Pancreas (tissue), 10 donors: ENCODE measurements around the gene GRIN2A. TPM values are rescaled to one million over a fixed set of nuclear protein-coding genes. Genes with fewer than 3 reads are reported as not detected.

Experiments
- ATAC-seq, 4 donors: fragments of 200-7000 bp; cut with Tn5 transposase; one replicate each; pipeline versions ENCODE4 v1.8.0 to v1.9.1; 2020; ENCODE audit warnings: mild to moderate bottlenecking in 4 of 4, moderate library complexity in 4 of 4
- DNase-seq, 6 donors: peaks; one replicate each; pipeline ENCODE4 v3.0.0-alpha.2; 2020
- FAIRE-seq: peaks from 2 replicates; lab custom pipeline; 2012; peaks lifted over from hg19 to GRCh38; lab: Jason Lieb, UNC
- H3K27ac ChIP-seq, 4 donors: fragments of 200-600 bp; sonication (generic); 1 replicate in 3 of 4; 2 replicates in 1 of 4; pipeline versions ENCODE4 v1.5.0 to v1.8.0; 2020
- H3K27me3 ChIP-seq, 4 donors: fragments of 200-600 bp; one replicate each; pipeline ENCODE4 v1.8.0; 2021
- H3K36me3 ChIP-seq, 3 donors: fragments of 200-600 bp; sonication (generic) in 1 of 3; one replicate each; pipeline versions ENCODE4 v1.5.0 to v1.8.0; 2020 to 2021
- H3K4me1 ChIP-seq, 3 donors: fragments of 200-600 bp; one replicate each; pipeline ENCODE4 v1.8.0; 2021
- H3K4me3 ChIP-seq, 4 donors: fragments of 200-600 bp; sonication (generic) in 2 of 4; one replicate each; pipeline versions ENCODE4 v1.5.0 to v1.8.0; 2020 to 2021
- H3K9me3 ChIP-seq, 4 donors: fragments of 200-600 bp; one replicate each; pipeline ENCODE4 v1.8.0; 2021
- WGBS, 2 donors: extraction: QIAGEN DNeasy Blood & Tissue Kit; methylation state at CpG; one replicate each; pipeline ENCODE4 v1.1.7; 2013; 5-methylcytosine and 5-hydroxymethylcytosine counted together
- intact Hi-C, 3 donors: fragments of 100-400 bp; cut with DNase I; formaldehyde crosslinking; loops; one replicate each; pipeline versions ENCODE4 v1.11.1 to v1.14.2; 2022
- polyA plus RNA-seq, 2 donors: library from polyadenylated mRNA; stranded (reverse); fragments of 200-250 nt; gene quantifications; one replicate each; pipeline ENCODE4 v1.2.3, GENCODE V29; 2013
- total RNA-seq, 6 donors: library from RNA; stranded (reverse); fragmentation: NEBNext Ultra II Directional in 4 of 6; extraction: Animal tissue kit (Norgen Biotek cat#: 25700) in 4 of 6; gene quantifications; one replicate each; pipeline versions ENCODE4 v1.2.1 to v1.2.4, GENCODE V29; 2021 to 2023
- TF ChIP-seq, protein P1 (sequence below), 4 donors: fragments of 200-600 bp; sonication (generic) in 3 of 4; IDR thresholded peaks; one replicate each; pipeline versions ENCODE4 v1.5.0 to v1.8.0; 2021; ENCODE audit warnings: antibody characterized with exemption in 4 of 4
- donor health status: healthy with polysubstance abuse.
- donor health status: DM: no; HTN: no; CAD: no; lungs with moderate emphysema.
- donor health status: DM: no; HTN: no; CAD: no.
- donor health status: control.
- donor health status: control.
- donor health status: Bipolar disorder and iron deficiency.
- donor health status: DM: yes; HTN: yes; CAD: no.
- donor health status: DM: no; HTN: no; CAD: no.
- donor health status: DM: no; HTN: no; CAD: no.
- donor health status: DM: yes; HTN: yes; CAD: no.

Gene GRIN2A
- total and polyA plus RNA-seq, 8 donors: 0.09 to 2.2 (median 0.32) TPM

DNA sequence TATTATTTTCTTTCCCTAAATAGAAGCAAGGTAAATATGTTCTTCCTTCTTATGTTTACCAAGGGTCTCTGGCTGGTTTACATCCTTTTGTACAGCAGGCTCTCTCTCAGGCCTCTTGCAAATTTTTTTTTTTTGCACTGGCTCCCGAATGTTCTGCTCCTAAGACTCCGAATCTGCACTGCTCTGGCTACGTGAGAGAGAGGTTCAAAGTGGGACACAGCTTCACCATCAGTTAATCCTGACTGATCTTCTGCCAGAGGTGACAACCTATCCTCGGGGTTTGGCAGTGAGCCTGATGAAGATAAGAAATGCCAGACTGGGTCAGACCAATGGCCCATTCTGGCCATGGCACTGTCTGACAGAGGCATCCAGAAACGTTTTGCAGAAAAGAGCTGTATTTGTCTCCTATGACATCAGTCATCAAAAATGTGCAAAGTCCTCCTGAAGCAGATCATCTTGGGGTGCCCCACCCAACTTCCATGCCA lies 136.9 kb downstream of the GRIN2A start:
- no peak overlapping the region for H3K27ac ChIP-seq
- no peak for FAIRE-seq
- H3K9me3 ChIP-seq: no peaks in the 10 kb centered on the region
- WGBS, 2 donors: 10 to 14% methylated on average over 5 of the region's 5 CpGs
- no peaks in the 10 kb centered on the region for H3K27me3 ChIP-seq
- no peak for DNase-seq
- TF ChIP-seq, protein P1, sequence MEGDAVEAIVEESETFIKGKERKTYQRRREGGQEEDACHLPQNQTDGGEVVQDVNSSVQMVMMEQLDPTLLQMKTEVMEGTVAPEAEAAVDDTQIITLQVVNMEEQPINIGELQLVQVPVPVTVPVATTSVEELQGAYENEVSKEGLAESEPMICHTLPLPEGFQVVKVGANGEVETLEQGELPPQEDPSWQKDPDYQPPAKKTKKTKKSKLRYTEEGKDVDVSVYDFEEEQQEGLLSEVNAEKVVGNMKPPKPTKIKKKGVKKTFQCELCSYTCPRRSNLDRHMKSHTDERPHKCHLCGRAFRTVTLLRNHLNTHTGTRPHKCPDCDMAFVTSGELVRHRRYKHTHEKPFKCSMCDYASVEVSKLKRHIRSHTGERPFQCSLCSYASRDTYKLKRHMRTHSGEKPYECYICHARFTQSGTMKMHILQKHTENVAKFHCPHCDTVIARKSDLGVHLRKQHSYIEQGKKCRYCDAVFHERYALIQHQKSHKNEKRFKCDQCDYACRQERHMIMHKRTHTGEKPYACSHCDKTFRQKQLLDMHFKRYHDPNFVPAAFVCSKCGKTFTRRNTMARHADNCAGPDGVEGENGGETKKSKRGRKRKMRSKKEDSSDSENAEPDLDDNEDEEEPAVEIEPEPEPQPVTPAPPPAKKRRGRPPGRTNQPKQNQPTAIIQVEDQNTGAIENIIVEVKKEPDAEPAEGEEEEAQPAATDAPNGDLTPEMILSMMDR (IDR thresholded peaks at IDR 0.05): no peak
- H3K4me3 ChIP-seq: no peak overlapping the region
- H3K4me1 ChIP-seq: no peaks in the 10 kb centered on the region
- ATAC-seq: no peak
- H3K36me3 ChIP-seq: no peaks in the 10 kb centered on the region
- intact Hi-C loops: no loop called here

DNA sequence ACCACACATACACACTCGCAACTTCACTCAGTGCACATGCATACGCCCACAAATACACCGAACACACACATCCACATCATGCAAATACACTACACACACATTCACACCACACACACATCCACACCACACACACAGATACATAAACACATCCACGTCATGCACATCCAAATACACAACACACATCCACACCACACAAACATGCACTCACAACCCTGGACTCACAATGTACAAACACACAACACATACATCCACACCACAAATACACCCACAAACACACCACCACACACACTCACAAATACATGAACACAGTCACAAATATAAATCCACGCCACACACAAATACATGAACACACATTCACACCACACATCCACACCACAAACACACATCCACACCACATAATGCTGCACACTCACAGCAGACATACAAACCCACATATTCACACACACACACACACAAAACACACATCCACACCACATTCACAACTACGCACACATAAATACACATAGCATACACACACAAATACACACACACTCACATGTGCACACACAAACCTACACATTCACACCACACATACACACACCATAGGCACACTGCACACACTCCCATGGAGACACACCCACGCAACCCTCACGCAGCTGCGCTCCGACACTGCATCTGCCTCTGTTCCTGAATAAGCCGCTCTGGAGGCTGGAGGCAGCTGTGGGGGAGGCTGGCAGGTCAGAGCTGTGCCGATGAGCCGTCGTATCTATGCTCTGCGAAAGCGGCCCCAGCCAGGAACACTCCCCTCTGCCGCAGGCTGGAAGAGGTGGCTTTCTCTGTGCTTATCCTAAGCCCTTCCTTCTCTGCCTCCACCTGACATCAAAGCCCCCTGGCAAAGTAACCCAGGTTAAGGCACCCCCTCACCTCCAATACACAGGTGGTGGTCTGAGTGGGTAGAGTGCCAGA lies 141.8 kb downstream of the GRIN2A start:
- intact Hi-C loops: no loop called here
- Histone ChIP-seq H3K4me1 (no peaks in the 10 kb centered on the region), H3K36me3 (no peaks in the 10 kb centered on the region), H3K9me3 (no peaks in the 10 kb centered on the region), H3K27me3 (no peaks in the 10 kb centered on the region), H3K27ac (no peak overlapping the region), H3K4me3 (no peak overlapping the region)
- TF ChIP-seq, protein P1 (IDR thresholded peaks at IDR 0.05): no peak
- FAIRE-seq: no peak
- WGBS, 2 donors: 57 to 62% methylated on average over 17 of the region's 17 CpGs
- no peak for DNase-seq
- no peak for ATAC-seq

- H3K27ac ChIP-seq: no peak overlapping the region
- DNase-seq (peak in 3 of 6 donors; percentile 22 to 58 (median 48)), FAIRE-seq (no peak), ATAC-seq (peak in 3 of 4 donors; percentile 83 to 87 (median 85))
- no peak overlapping the region for H3K4me3 ChIP-seq
- no peaks in the 10 kb centered on the region for H3K36me3 ChIP-seq
- H3K4me1 ChIP-seq: no peaks in the 10 kb centered on the region
- WGBS, 2 donors: 8 to 9% methylated on average over 25 to 28 of the region's 28 CpGs
- H3K27me3 ChIP-seq: no peaks in the 10 kb centered on the region
- intact Hi-C loops: no loop called here
- H3K9me3 ChIP-seq: no peaks in the 10 kb centered on the region
- TF ChIP-seq, protein P1 (IDR thresholded peaks at IDR 0.05): no peak
These were observed 142.8 kb downstream of the GRIN2A start for GRCh38 chr16:10039220-10040096.

GRCh38 chr16:10037751-10038150 lies 144.5 kb downstream of the GRIN2A start:
- TF ChIP-seq, protein P1 (IDR thresholded peaks at IDR 0.05): no peak

More at GRCh38 chr16:10037751-10038150, 144.5 kb downstream of the GRIN2A start:
- Histone ChIP-seq H3K36me3 (no peaks in the 10 kb centered on the region), H3K27ac (no peak overlapping the region), H3K4me1 (no peaks in the 10 kb centered on the region), H3K9me3 (no peaks in the 10 kb centered on the region), H3K27me3 (no peaks in the 10 kb centered on the region), H3K4me3 (no peak overlapping the region)
- WGBS, 2 donors: 88 to 95% methylated on average over 4 of the region's 4 CpGs
- DNase-seq: no peak
- no peak for ATAC-seq
- no peak for FAIRE-seq
- intact Hi-C loops: no loop called here
